Measurements from ENCODE around the gene FEV.

Gene FEV

GRCh38 chr2:218960309-218961165, 24.4 kb downstream of the FEV start:
- H3K27me3 ChIP-seq = no peaks in the 10 kb centered on the region
- DNase-seq = peak; percentile 54
- H3K36me3 ChIP-seq = peaks cover 7% of the 10 kb centered on the region; the same call in 1 of the 2 replicates
- H3K4me1 ChIP-seq = peaks cover 7% of the 10 kb centered on the region
- H3K9me3 ChIP-seq = no peaks in the 10 kb centered on the region
- no peak for TF ChIP-seq CTCF (IDR thresholded peaks at IDR 0.05; ENCODE audit: low read depth, low read length)
- peak overlapping the region; percentile 72 for H3K4me3 ChIP-seq (ENCODE audit: low read depth, low read length)

GRCh38 chr2:218959761-218960308, 25.1 kb downstream of the FEV start:
- no peak for DNase-seq
- TF ChIP-seq CTCF (IDR thresholded peaks at IDR 0.05; ENCODE audit: low read depth, low read length) = no peak
- H3K4me3 ChIP-seq (ENCODE audit: low read depth, low read length) = peak overlapping the region; percentile 72
- peaks cover 7% of the 10 kb centered on the region; the same call in 1 of the 2 replicates for H3K36me3 ChIP-seq
- no peaks in the 10 kb centered on the region for H3K9me3 ChIP-seq
- H3K4me1 ChIP-seq = peaks cover 14% of the 10 kb centered on the region
- H3K27me3 ChIP-seq = no peaks in the 10 kb centered on the region

GRCh38 chr2:218959141-218959731, 25.7 kb downstream of the FEV start, which contains the start of gene CDK5R2:
TSS of gene CDK5R2 (plus strand) at chr2:218959666. CDS start at chr2:218959821, 155 bp downstream.
- Histone ChIP-seq H3K4me3 (ENCODE audit: low read depth, low read length) (peak within 1 kb of the TSS; percentile 72), H3K9me3 (no peaks in the 10 kb centered on the region), H3K4me1 (peaks cover 9% of the 10 kb centered on the region), H3K36me3 (peaks cover 3% of the 10 kb centered on the region; the same call in 1 of the 2 replicates), H3K27me3 (no peaks in the 10 kb centered on the region)
- no peak for TF ChIP-seq CTCF (IDR thresholded peaks at IDR 0.05; ENCODE audit: low read depth, low read length)
- peak; percentile 98 for DNase-seq

GRCh38 chr2:218958276-218958675, 26.7 kb downstream of the FEV start:
- Histone ChIP-seq H3K36me3 (peaks cover 3% of the 10 kb centered on the region; the same call in 1 of the 2 replicates), H3K27me3 (no peaks in the 10 kb centered on the region), H3K4me3 (ENCODE audit: low read depth, low read length) (peak overlapping the region; percentile 72; the same call in 1 of the 2 replicates), H3K9me3 (no peaks in the 10 kb centered on the region), H3K4me1 (peaks cover 8% of the 10 kb centered on the region)
- DNase-seq = no peak
- TF ChIP-seq CTCF (IDR thresholded peaks at IDR 0.05; ENCODE audit: low read depth, low read length) = no peak

- Histone ChIP-seq H3K4me1 (peaks cover 8% of the 10 kb centered on the region), H3K4me3 (ENCODE audit: low read depth, low read length) (no peak overlapping the region), H3K27me3 (no peaks in the 10 kb centered on the region), H3K36me3 (peaks cover 1% of the 10 kb centered on the region; the same call in 1 of the 2 replicates), H3K9me3 (no peaks in the 10 kb centered on the region)
- no peak for TF ChIP-seq CTCF (IDR thresholded peaks at IDR 0.05; ENCODE audit: low read depth, low read length)
- DNase-seq = no peak
These were observed 27.3 kb downstream of the FEV start for GRCh38 chr2:218957671-218958070.
